ENCODE measurements around the gene RAB39A. TPM values are rescaled to one million over a fixed set of nuclear protein-coding genes. Genes with fewer than 3 reads are reported as not detected.

The RAB39A gene
- total RNA-seq, 4 donors from 2014 or later: 0.69 to 2.5 (median 0.77) TPM

- intact Hi-C loops (cut with DNase I): no loop called here
- DNase-seq (ENCODE audit: extremely low spot score): no peak
- Histone ChIP-seq H3K27me3 (peaks cover 0 to 11% (median 0%) of the 10 kb centered on the region in 4 donors), H3K4me3 (no peak overlapping the region), H3K27ac (replicated peaks in 1 of 4) (no peak overlapping the region), H3K9me3 (no peaks in the 10 kb centered on the region), H3K36me3 (no peaks in the 10 kb centered on the region), H3K4me1 (peaks cover 0 to 3% (median 1%) of the 10 kb centered on the region in 4 donors)
- 67% methylated on average over 1 of the region's 1 CpG for WGBS
- no peak for TF ChIP-seq EP300 (IDR thresholded peaks at IDR 0.05)
- TF ChIP-seq POLR2AphosphoS5 (IDR thresholded peaks at IDR 0.05): no peak
- no peak for TF ChIP-seq POLR2A (IDR thresholded peaks at IDR 0.05; ENCODE audit: low read depth)
These were observed 33.9 kb downstream of the RAB39A start for GRCh38 chr11:107962181-107962580.

- no peak for DNase-seq (ENCODE audit: extremely low spot score)
- no peak overlapping the region for H3K4me3 ChIP-seq
- no peaks in the 10 kb centered on the region for H3K4me1 ChIP-seq
- no peak overlapping the region for H3K27ac ChIP-seq (replicated peaks in 1 of 4)
- H3K27me3 ChIP-seq: peaks cover 0 to 7% (median 0%) of the 10 kb centered on the region in 4 donors
- H3K9me3 ChIP-seq: no peaks in the 10 kb centered on the region
- intact Hi-C loops (cut with DNase I): no loop called here
- H3K36me3 ChIP-seq: no peaks in the 10 kb centered on the region
- TF ChIP-seq EP300 (IDR thresholded peaks at IDR 0.05): no peak
- no peak for TF ChIP-seq POLR2A (IDR thresholded peaks at IDR 0.05; ENCODE audit: low read depth)
- no peak for TF ChIP-seq POLR2AphosphoS5 (IDR thresholded peaks at IDR 0.05)
- TF ChIP-seq, protein P1, sequence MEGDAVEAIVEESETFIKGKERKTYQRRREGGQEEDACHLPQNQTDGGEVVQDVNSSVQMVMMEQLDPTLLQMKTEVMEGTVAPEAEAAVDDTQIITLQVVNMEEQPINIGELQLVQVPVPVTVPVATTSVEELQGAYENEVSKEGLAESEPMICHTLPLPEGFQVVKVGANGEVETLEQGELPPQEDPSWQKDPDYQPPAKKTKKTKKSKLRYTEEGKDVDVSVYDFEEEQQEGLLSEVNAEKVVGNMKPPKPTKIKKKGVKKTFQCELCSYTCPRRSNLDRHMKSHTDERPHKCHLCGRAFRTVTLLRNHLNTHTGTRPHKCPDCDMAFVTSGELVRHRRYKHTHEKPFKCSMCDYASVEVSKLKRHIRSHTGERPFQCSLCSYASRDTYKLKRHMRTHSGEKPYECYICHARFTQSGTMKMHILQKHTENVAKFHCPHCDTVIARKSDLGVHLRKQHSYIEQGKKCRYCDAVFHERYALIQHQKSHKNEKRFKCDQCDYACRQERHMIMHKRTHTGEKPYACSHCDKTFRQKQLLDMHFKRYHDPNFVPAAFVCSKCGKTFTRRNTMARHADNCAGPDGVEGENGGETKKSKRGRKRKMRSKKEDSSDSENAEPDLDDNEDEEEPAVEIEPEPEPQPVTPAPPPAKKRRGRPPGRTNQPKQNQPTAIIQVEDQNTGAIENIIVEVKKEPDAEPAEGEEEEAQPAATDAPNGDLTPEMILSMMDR (IDR thresholded peaks at IDR 0.05): no peak
- 78% methylated on average over 8 of the region's 8 CpGs for WGBS
These were observed 34.8 kb downstream of the RAB39A start for GRCh38 chr11:107963091-107963490.

DNA sequence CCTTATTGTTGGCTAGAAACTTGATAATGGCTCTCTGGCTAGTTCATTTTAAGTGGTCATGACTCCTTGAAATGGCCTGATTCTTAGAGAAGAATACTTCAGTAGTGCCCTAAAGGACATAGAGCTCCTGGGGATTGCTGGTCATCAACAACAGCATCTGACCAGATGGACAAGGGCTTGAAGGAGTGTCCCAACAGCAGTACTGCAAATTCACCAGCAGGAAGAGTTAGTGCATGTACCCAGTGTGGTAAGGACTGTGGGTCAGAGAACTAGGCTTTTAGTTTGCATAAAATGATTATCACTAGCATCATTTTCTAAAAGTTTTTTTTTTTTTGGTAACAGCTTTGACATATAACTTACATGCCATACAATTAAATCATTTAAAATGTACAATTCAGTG lies 41.0 kb downstream of the RAB39A start:
- TF ChIP-seq POLR2AphosphoS5 (IDR thresholded peaks at IDR 0.05): no peak
- TF ChIP-seq EP300 (IDR thresholded peaks at IDR 0.05): no peak
- TF ChIP-seq, protein P1 (IDR thresholded peaks at IDR 0.05): no peak
- TF ChIP-seq POLR2A (IDR thresholded peaks at IDR 0.05; ENCODE audit: low read depth): no peak
- H3K4me1 ChIP-seq: no peaks in the 10 kb centered on the region
- H3K9me3 ChIP-seq: no peaks in the 10 kb centered on the region
- no peaks in the 10 kb centered on the region for H3K36me3 ChIP-seq
- no peak overlapping the region for H3K27ac ChIP-seq (replicated peaks in 1 of 4)
- H3K27me3 ChIP-seq: peaks cover 0 to 3% (median 0%) of the 10 kb centered on the region in 4 donors
- intact Hi-C loops (cut with DNase I): no loop called here
- no peak for DNase-seq (ENCODE audit: extremely low spot score)
- no peak overlapping the region for H3K4me3 ChIP-seq

DNA sequence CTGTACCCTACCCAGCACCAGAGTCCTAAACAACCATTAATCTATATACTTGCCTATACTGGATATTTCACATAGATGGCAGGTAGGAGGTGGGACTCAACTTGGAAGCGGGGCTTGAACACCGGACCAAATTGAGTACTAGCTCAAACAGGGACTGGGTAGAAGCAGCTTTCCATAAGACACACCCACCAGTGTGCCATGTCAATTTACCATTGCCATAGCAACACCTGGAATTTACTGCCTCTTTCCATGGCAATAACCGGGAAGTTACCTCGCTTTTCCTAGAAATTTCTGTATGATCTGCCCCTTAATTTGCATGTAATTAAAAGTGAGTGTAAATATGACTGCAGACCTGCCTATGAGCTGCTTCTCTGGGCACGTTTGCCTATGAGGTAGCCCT lies 41.8 kb downstream of the RAB39A start:
- intact Hi-C loops (cut with DNase I): no loop called here
- Histone ChIP-seq H3K27me3 (no peaks in the 10 kb centered on the region), H3K27ac (replicated peaks in 1 of 4) (no peak overlapping the region), H3K4me1 (no peaks in the 10 kb centered on the region), H3K36me3 (no peaks in the 10 kb centered on the region), H3K4me3 (no peak overlapping the region), H3K9me3 (no peaks in the 10 kb centered on the region)
- TF ChIP-seq POLR2A (IDR thresholded peaks at IDR 0.05; ENCODE audit: low read depth) (no peak), POLR2AphosphoS5 (IDR thresholded peaks at IDR 0.05) (no peak), EP300 (IDR thresholded peaks at IDR 0.05) (no peak)
- TF ChIP-seq, protein P1 (IDR thresholded peaks at IDR 0.05): no peak
- 85% methylated on average over 5 of the region's 5 CpGs for WGBS
- no peak for DNase-seq (ENCODE audit: extremely low spot score)

GRCh38 chr11:107973641-107974040 lies 45.4 kb downstream of the RAB39A start:
- no peaks in the 10 kb centered on the region for H3K27me3 ChIP-seq
- H3K9me3 ChIP-seq: no peaks in the 10 kb centered on the region
- 100% methylated on average over 1 of the region's 1 CpG for WGBS
- TF ChIP-seq, protein P1 (IDR thresholded peaks at IDR 0.05): no peak
- TF ChIP-seq POLR2AphosphoS5 (IDR thresholded peaks at IDR 0.05) (no peak), EP300 (IDR thresholded peaks at IDR 0.05) (no peak), POLR2A (IDR thresholded peaks at IDR 0.05; ENCODE audit: low read depth) (no peak)
- intact Hi-C loops (cut with DNase I): no loop called here
- no peaks in the 10 kb centered on the region for H3K4me1 ChIP-seq
- no peak overlapping the region for H3K27ac ChIP-seq (replicated peaks in 1 of 4)
- no peak for DNase-seq (ENCODE audit: extremely low spot score)
- no peak overlapping the region for H3K4me3 ChIP-seq
- no peaks in the 10 kb centered on the region for H3K36me3 ChIP-seq
